ENCODE measurements around the gene LIM2.

- TF ChIP-seq POLR2A (IDR thresholded peaks at IDR 0.05; ENCODE audit: low read depth, low read length) (no peak), TAF1 (IDR thresholded peaks at IDR 0.05; ENCODE audit: low read depth, low read length) (no peak)
These were observed 42.4 kb upstream of the LIM2 start for GRCh38 chr19:51430221-51430620.

All from GM12891 (cell line).